Common myeloid progenitor, CD34-positive (primary cell): ENCODE results near the gene AKR1A1.
"Not testable (repeated sequence)": the region's sequence is repeated elsewhere in the genome, so short reads cannot be mapped to it uniquely, and the experiment has no call there.

Experiments used
- CTCF ChIA-PET: fragments of 350-600 bp; sonication (Branson Sonifier 250); formaldehyde crosslinking; loops from one replicate; lab custom pipeline; 2021; ENCODE audit warnings: antibody characterized with exemption; lab: Charles Lee
- POLR2A ChIA-PET: fragments of 350-600 bp; sonication (Branson Sonifier 250); formaldehyde crosslinking; loops from one replicate; lab custom pipeline; 2021; ENCODE audit warnings: antibody characterized with exemption; lab: Charles Lee
- DNase-seq, 3 donors: peaks; one replicate each; pipeline versions ENCODE4 v3.0.0 to v3.0.0-alpha.2; 2013
- H3K27ac ChIP-seq, 2 experiments: 1 replicate in 1 of 2; 2 replicates in 1 of 2; pipeline ENCODE4 v1.7.0; 2013; ENCODE audit warnings: inconsistent platforms in 2 of 2, low read length in 2 of 2, mild to moderate bottlenecking in 2 of 2, low read depth in 1 of 2, moderate library complexity in 1 of 2; ENCODE audit not compliant: severe bottlenecking in 2 of 2, insufficient read depth in 1 of 2, poor library complexity in 1 of 2
- H3K27me3 ChIP-seq, 5 experiments: replicated peaks in 2 of 5; 1 replicate in 3 of 5; 2 replicates in 2 of 5; pipeline versions ENCODE4 v1.6.1 to v1.7.0; 2013; ENCODE audit warnings: low read length in 4 of 5, mild to moderate bottlenecking in 2 of 5, moderate library complexity in 2 of 5, inconsistent platforms in 1 of 5; ENCODE audit not compliant: insufficient read depth in 5 of 5, control insufficient read depth in 4 of 5
- H3K36me3 ChIP-seq, 4 experiments: 1 replicate in 2 of 4; 2 replicates in 2 of 4; pipeline versions ENCODE4 v1.6.1 to v1.7.0; 2013; ENCODE audit warnings: low read length in 3 of 4, control low read depth in 1 of 4, mild to moderate bottlenecking in 1 of 4; ENCODE audit not compliant: control insufficient read depth in 4 of 4, insufficient read depth in 4 of 4
- H3K4me1 ChIP-seq, 4 experiments: 1 replicate in 3 of 4; 2 replicates in 1 of 4; pipeline versions ENCODE4 v1.6.1 to v1.7.1; 2013; ENCODE audit warnings: low read length in 3 of 4, mild to moderate bottlenecking in 3 of 4, control low read depth in 1 of 4, inconsistent platforms in 1 of 4, moderate library complexity in 1 of 4; ENCODE audit not compliant: control insufficient read depth in 4 of 4, insufficient read depth in 4 of 4; ENCODE audit errors: control extremely low read depth in 1 of 4
- H3K4me3 ChIP-seq, 7 experiments: 1 replicate in 4 of 7; 2 replicates in 3 of 7; pipeline versions ENCODE4 v1.5.1 to v1.7.0; 2013; ENCODE audit warnings: mild to moderate bottlenecking in 7 of 7, low read length in 6 of 7, moderate library complexity in 6 of 7, inconsistent platforms in 2 of 7, low read depth in 2 of 7, control low read depth in 1 of 7; ENCODE audit not compliant: insufficient read depth in 4 of 7, control insufficient read depth in 1 of 7; ENCODE audit errors: extremely low read depth in 1 of 7
- H3K9me3 ChIP-seq, 5 experiments: 1 replicate in 4 of 5; 2 replicates in 1 of 5; pipeline versions ENCODE4 v1.6.1 to v1.7.1; 2013; ENCODE audit warnings: low read length in 4 of 5, mild to moderate bottlenecking in 2 of 5, inconsistent platforms in 1 of 5, low read depth in 1 of 5, moderate library complexity in 1 of 5; ENCODE audit not compliant: control insufficient read depth in 4 of 5, insufficient read depth in 2 of 5; ENCODE audit errors: control extremely low read depth in 1 of 5
- WGBS: methylation state at CpG from one replicate; pipeline ENCODE4 v1.1.5; 2013; ENCODE audit not compliant: insufficient coverage; 5-methylcytosine and 5-hydroxymethylcytosine counted together

AKR1A1 gene

DNA sequence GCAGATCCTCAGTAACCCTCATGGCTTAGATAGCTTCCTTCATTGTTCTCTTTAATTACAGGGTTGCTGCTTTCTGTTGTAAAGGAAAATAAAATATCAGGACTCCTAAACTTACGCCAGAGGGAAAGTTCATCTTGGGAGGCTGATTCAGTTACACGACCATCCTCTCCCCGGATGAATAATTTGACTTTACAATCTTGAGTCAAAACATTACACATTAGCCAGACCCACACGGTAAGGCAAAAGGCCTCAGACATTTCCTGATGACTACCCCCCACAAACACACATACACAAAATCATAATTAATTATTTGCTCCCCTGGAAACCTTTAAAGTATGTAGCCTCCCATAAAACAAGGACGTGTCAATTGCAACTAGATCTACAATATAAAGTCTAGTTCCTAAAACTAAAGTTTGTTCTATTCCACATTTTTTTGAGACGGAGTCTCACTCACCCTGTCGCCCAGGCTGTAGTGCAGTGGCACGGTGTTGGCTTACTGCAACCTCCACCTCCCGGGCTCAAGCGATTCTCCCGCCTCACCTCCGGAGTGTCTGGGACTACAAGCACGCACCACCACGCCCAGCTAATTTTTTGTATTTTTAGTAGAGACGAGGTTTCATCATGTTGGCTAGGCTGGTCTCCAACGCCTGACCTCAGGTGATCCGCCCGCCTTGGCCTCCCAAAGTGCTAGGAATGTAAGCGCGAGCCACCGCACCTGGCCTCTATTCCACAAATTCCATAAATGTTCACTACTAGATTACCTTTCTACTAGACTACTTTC lies 28.1 kb upstream of the AKR1A1 start:
- Histone ChIP-seq H3K4me1 (peaks cover 4 to 47% (median 36%) of the 10 kb centered on the region in 4 experiments), H3K27ac (peak overlapping the region; percentile 64 to 89), H3K4me3 (peak overlapping the region; percentile 67 to 99 (median 91)), H3K27me3 (no peaks in the 10 kb centered on the region), H3K9me3 (no peaks in the 10 kb centered on the region), H3K36me3 (peaks cover 0 to 8% (median 2%) of the 10 kb centered on the region in 4 experiments)
- WGBS, result 83% methylated on average over 19 of the region's 21 CpGs
- CTCF ChIA-PET, result interaction anchor here (1.4 to 12.1 kb wide), 8 partner anchors 11 to 45 kb away, joined by 3 to 171 read pairs (median 14); partner anchors contain the start of genes AKR1A1 and MMACHC
- POLR2A ChIA-PET, result interaction anchor here (0.6 to 2.7 kb wide), 22 partner anchors 7 to 801 kb away, joined by 3 to 53 read pairs (median 5); partner anchors contain the start of genes AKR1A1, CCDC163, HECTD3 and MMACHC
- no peak for DNase-seq

DNA sequence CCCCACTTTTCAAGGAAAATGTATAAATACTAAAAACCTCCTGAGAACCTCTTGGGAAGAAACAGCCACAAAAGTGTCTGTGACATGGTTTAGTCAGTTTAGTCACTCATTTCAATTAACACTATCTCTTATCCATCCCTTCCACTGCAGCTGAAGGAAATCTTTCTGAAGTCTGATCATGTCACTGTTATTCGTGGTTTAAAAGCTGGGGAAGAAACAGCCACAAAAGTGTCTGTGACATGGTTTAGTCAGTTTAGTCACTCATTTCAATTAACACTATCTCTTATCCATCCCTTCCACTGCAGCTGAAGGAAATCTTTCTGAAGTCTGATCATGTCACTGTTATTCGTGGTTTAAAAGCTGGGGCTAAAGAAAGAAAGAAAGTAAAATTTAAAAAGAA lies 27.1 kb upstream of the AKR1A1 start:
- DNase-seq, H3K27me3 ChIP-seq, H3K4me3 ChIP-seq, H3K9me3 ChIP-seq, H3K27ac ChIP-seq, H3K36me3 ChIP-seq: not testable (repeated sequence)
- WGBS, result no CpG with 5 or more reads among the region's 2 CpGs
- POLR2A ChIA-PET, result interaction anchor here (0.9 kb wide), 1 partner anchor 60 kb away, joined by 3 read pairs; no protein-coding TSS in a partner anchor
- peaks cover 4 to 45% (median 34%) of the 10 kb centered on the region in 4 experiments for H3K4me1 ChIP-seq
- CTCF ChIA-PET, result interaction anchor here (0.7 to 12.1 kb wide), 5 partner anchors 9 to 60 kb away, joined by 3 to 171 read pairs (median 34); no protein-coding TSS in a partner anchor

DNA sequence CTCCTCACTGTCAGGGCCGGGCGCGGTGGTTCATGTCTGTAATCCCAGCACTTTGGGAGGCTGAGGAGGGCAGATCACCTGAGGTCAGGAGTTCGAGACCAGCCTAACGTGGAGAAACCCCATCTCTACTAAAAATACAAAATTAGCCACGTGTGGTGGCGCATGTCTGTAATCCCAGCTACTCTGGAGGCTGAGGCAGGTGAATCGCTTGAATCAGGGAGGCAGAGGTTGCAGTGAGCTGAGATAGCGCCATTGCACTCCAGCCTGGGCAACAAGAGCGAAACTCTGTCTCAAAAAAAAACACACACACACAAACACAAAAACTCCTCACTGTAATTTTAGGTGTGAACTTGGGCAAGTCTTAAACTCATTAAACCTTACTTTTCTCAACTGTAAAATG lies 26.7 kb upstream of the AKR1A1 start:
- H3K36me3 ChIP-seq, H3K27me3 ChIP-seq, H3K9me3 ChIP-seq, DNase-seq, H3K27ac ChIP-seq, POLR2A ChIA-PET, H3K4me3 ChIP-seq: not testable (repeated sequence)
- CTCF ChIA-PET, result interaction anchor here (0.8 to 12.1 kb wide), 5 partner anchors 9 to 43 kb away, joined by 3 to 171 read pairs (median 34); no protein-coding TSS in a partner anchor
- H3K4me1 ChIP-seq, result peaks cover 2 to 40% (median 29%) of the 10 kb centered on the region in 4 experiments
- WGBS, result 90% methylated on average over 3 of the region's 10 CpGs

DNA sequence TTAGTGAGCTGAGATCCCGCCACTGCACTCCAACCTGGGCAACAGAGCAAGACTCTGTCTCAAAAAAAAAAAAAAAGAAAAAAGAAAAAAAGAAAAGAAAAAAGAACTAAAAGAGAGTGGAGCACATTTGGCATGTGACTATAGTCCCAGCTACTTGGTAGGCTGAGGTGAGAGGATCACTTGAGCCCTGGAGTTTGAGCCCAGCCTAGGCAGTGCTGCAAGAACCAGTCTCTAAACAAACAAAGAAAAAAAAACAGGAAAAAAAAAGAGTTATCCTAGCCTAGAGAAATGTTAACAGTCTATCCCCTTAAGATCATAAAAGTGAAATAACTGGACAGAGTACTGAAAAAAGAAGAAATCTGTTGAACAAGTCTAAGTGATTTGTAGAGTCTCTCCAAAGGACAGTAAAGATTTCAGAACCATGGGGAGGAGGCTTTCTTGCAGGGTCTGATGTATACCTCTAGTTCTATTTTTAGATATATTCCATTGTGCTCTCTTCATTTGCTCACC lies 24.4 kb upstream of the AKR1A1 start:
- Histone ChIP-seq H3K27me3 (no peaks in the 10 kb centered on the region), H3K36me3 (no peaks in the 10 kb centered on the region), H3K4me1 (peaks cover 0 to 25% (median 18%) of the 10 kb centered on the region in 4 experiments), H3K4me3 (no peak overlapping the region), H3K9me3 (no peaks in the 10 kb centered on the region), H3K27ac (no peak overlapping the region)
- POLR2A ChIA-PET, result interaction anchor here (0.5 kb wide), 1 partner anchor 9 kb away, joined by 4 read pairs; no protein-coding TSS in a partner anchor
- CTCF ChIA-PET, result interaction anchor here (5.9 to 12.1 kb wide), 2 partner anchors 10 to 41 kb away, joined by 37 to 171 read pairs; no protein-coding TSS in a partner anchor
- no peak for DNase-seq
- no CpG with 5 or more reads among the region's 1 CpG for WGBS

DNA sequence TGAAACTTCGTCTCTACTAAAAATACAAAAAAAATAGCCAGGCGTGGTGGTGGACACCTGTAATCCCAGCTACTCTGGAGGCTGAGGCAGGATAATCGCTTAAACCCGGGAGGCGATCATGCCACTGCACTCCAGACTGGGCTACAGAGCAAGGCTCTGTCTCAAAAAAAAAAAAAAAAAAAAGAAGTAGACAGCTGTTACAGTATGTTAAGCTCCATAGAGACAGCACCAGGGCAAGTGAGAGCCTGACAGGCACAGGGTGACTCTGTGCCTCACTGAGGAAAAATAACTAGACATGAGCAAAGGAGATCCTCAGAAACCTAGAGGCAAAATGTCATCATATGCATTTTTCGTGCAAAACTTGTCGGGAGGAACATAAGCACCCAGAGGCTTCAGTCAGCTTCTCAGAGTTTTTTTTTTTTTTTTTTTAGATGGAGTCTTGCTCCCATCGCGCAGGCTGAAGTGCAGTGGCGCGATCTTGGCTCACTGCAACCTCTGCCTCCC lies 19.9 kb upstream of the AKR1A1 start:
- no peak overlapping the region for H3K27ac ChIP-seq
- POLR2A ChIA-PET, result interaction anchor here (0.6 to 1.3 kb wide), 3 partner anchors 9 to 31 kb away, joined by 3 to 4 read pairs (median 4); partner anchors contain the start of gene PRDX1
- 98% methylated on average over 7 of the region's 11 CpGs for WGBS
- DNase-seq, result no peak
- no peaks in the 10 kb centered on the region for H3K27me3 ChIP-seq
- H3K4me1 ChIP-seq, result peaks cover 0 to 4% (median 2%) of the 10 kb centered on the region in 4 experiments
- H3K36me3 ChIP-seq, result no peaks in the 10 kb centered on the region
- CTCF ChIA-PET, result no interaction called here
- H3K4me3 ChIP-seq, result no peak overlapping the region
- H3K9me3 ChIP-seq, result no peaks in the 10 kb centered on the region

DNA sequence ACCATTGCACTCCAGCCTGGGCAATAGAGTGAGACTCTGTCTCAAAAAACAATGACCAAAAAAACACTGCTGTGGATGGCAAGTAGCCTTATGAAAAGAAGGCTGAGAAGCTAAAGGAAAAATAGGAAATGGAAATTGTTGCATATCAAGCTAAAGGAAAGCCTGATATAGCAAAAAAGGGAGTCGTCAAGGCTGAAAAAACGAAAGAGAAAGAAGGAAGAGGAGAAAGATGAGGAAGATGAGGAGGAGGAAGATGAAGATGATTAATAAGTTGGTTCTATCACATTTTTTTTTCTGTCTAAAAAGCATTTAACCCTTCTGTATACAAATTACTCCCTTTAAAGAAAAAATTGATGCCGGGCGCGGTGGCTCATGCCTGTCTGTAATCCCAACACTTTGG lies 18.8 kb upstream of the AKR1A1 start:
- no peaks in the 10 kb centered on the region for H3K9me3 ChIP-seq
- H3K27me3 ChIP-seq, result no peaks in the 10 kb centered on the region
- ChIA-PET CTCF (interaction anchor here (1.5 kb wide), 1 partner anchor 8 kb away, joined by 3 read pairs; no protein-coding TSS in a partner anchor), POLR2A (interaction anchor here (0.6 kb wide), 1 partner anchor 28 kb away, joined by 3 read pairs; no protein-coding TSS in a partner anchor)
- WGBS, result 71% methylated on average over 5 of the region's 5 CpGs
- H3K4me3 ChIP-seq, result no peak overlapping the region
- peaks cover 0 to 6% (median 0%) of the 10 kb centered on the region in 4 experiments for H3K4me1 ChIP-seq
- H3K36me3 ChIP-seq, result no peaks in the 10 kb centered on the region
- no peak for DNase-seq
- no peak overlapping the region for H3K27ac ChIP-seq
